GM23248 (cell line): ENCODE data around the gene SPATC1L. TPM values are rescaled to one million over a fixed set of nuclear protein-coding genes. Genes with fewer than 3 reads are reported as not detected.

ENCODE experiments used
- DNase-seq: peaks from one replicate; pipeline ENCODE4 v3.0.0-alpha.2; 2015
- H2AFZ ChIP-seq: fragments of 200-600 bp; sonication (generic); 2 replicates; pipeline ENCODE4 v1.6.1; 2016; ENCODE audit warnings: antibody characterized with exemption
- H3F3A ChIP-seq: fragments of 200-600 bp; sonication (generic); 2 replicates; pipeline ENCODE4 v1.6.1; 2016; ENCODE audit warnings: mild to moderate bottlenecking, antibody characterized with exemption, mixed run types; ENCODE audit not compliant: insufficient read depth
- H3K27ac ChIP-seq: fragments of 200-600 bp; sonication (generic); 2 replicates; pipeline ENCODE4 v1.5.1; 2016; ENCODE audit warnings: mild to moderate bottlenecking
- H3K27me3 ChIP-seq: fragments of 200-600 bp; sonication (generic); replicated peaks from 2 replicates; pipeline ENCODE4 v1.6.1; 2016; ENCODE audit warnings: mild to moderate bottlenecking; ENCODE audit not compliant: insufficient read depth
- H3K36me3 ChIP-seq: fragments of 200-600 bp; sonication (generic); 2 replicates; pipeline ENCODE4 v1.6.1; 2016; ENCODE audit warnings: low read depth, mild to moderate bottlenecking
- H3K4me1 ChIP-seq: fragments of 200-600 bp; sonication (generic); 2 replicates; pipeline ENCODE4 v1.6.1; 2016; ENCODE audit warnings: mild to moderate bottlenecking; ENCODE audit not compliant: insufficient read depth
- H3K4me2 ChIP-seq: fragments of 200-600 bp; sonication (generic); one replicate; pipeline ENCODE4 v1.6.1; 2016; ENCODE audit warnings: mild to moderate bottlenecking; ENCODE audit not compliant: unreplicated experiment
- H3K4me3 ChIP-seq: fragments of 200-600 bp; sonication (generic); 2 replicates; pipeline ENCODE4 v1.5.1; 2016; ENCODE audit warnings: mild to moderate bottlenecking
- H3K79me2 ChIP-seq: fragments of 200-600 bp; sonication (generic); 2 replicates; pipeline ENCODE4 v1.6.1; 2016; ENCODE audit warnings: mild to moderate bottlenecking; ENCODE audit not compliant: insufficient read depth
- H3K9ac ChIP-seq: fragments of 200-600 bp; sonication (generic); 2 replicates; pipeline ENCODE4 v1.6.1; 2016; ENCODE audit warnings: mild to moderate bottlenecking
- H3K9me2 ChIP-seq: fragments of 200-600 bp; sonication (generic); 2 replicates; pipeline ENCODE4 v1.6.1; 2016; ENCODE audit warnings: mixed run types, mild to moderate bottlenecking, moderate library complexity; ENCODE audit not compliant: insufficient read depth
- H3K9me3 ChIP-seq: fragments of 200-600 bp; sonication (generic); one replicate; pipeline ENCODE4 v1.6.1; 2017; ENCODE audit warnings: low read depth
- H4K20me1 ChIP-seq: fragments of 200-600 bp; sonication (generic); 2 replicates; pipeline ENCODE4 v1.6.0; 2016; ENCODE audit not compliant: insufficient read depth
- EZH2 ChIP-seq: fragments of 200-600 bp; sonication (generic); IDR thresholded peaks from 2 replicates; pipeline ENCODE4 v1.6.1; 2018; ENCODE audit warnings: antibody characterized with exemption, mild to moderate bottlenecking; ENCODE audit not compliant: insufficient read depth, poor library complexity, severe bottlenecking
- EZH2phosphoT487 ChIP-seq: fragments of 200-600 bp; sonication (generic); IDR thresholded peaks from 2 replicates; pipeline ENCODE4 v1.6.1; 2018; ENCODE audit warnings: antibody characterized with exemption, moderate library complexity, mild to moderate bottlenecking, low read depth; ENCODE audit not compliant: insufficient read depth
- whole genome bisulfite sequencing, 2 experiments: methylation state at CpG; one replicate each; pipeline ENCODE4 v1.1.6; 2015 to 2017; ENCODE audit warnings: low lambda C conversion rate in 2 of 2, low coverage in 1 of 2; ENCODE audit errors: missing lambda C conversion rate in 2 of 2; 5-methylcytosine and 5-hydroxymethylcytosine counted together
- in situ Hi-C: fragments of 300-500 bp; cut with MboI; formaldehyde crosslinking; loops from 2 replicates; pipeline ENCODE4 v1.15.0; 2020
- polyA plus RNA-seq: library from polyadenylated mRNA; unstranded; fragments of >200 nt; fragmentation: Nextera tagmentation; extraction: Ambion mirVana; gene quantifications from 2 replicates; pipeline ENCODE4 v1.2.1, GENCODE V29; 2016
- total RNA-seq: library from RNA; depleted of rRNA; stranded (reverse); fragments of >200 nt; shearing (Covaris generic); gene quantifications from 2 replicates; pipeline ENCODE4 v1.2.3, GENCODE V29; 2014

Gene SPATC1L
- total and polyA plus RNA-seq, 2 experiments from 2014 or later: 5.2 to 15.7 TPM

DNA sequence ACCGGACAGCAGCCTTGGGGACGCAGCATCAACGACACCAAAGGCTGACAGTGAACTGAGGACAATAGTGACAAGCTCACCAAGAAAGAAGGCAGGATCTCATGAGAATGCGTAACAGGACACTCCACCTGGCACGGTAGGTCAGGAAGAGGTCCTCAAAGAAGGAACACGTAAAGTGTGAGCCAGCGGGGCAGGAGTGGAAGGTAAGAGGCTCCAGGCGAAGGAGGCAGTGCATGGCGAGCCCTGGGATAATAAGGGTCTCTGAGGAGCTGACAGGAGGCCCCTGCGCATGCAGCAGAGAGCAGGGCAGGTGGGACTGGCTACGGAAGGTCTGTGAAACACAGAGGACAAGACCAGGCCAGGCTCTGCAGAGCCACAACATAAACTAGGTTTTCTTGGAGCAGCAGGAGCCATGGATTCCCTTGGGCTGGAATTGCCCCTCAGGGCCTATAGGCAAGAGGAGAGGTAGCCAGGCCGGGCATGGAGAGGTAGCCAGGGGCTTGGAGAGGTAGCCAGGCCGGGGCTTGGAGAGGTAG lies 36.1 kb upstream of the SPATC1L start:
- Histone ChIP-seq H3K4me2 (no peak overlapping the region), H3F3A (no peaks in the 10 kb centered on the region), H3K27ac (no peak overlapping the region), H2AFZ (no peak overlapping the region), H3K79me2 (peaks cover 30% of the 10 kb centered on the region), H3K27me3 (no peaks in the 10 kb centered on the region), H4K20me1 (no peaks in the 10 kb centered on the region), H3K36me3 (no peaks in the 10 kb centered on the region), H3K4me1 (no peaks in the 10 kb centered on the region), H3K9ac (no peak overlapping the region), H3K9me3 (no peaks in the 10 kb centered on the region), H3K9me2 (no peaks in the 10 kb centered on the region), H3K4me3 (no peak overlapping the region)
- no peak for DNase-seq
- WGBS, 2 experiments: 95 to 96% methylated on average over 13 of the region's 13 CpGs
- in situ Hi-C loops: no loop called here
- TF ChIP-seq EZH2phosphoT487 (no peak), EZH2 (no peak)

DNA sequence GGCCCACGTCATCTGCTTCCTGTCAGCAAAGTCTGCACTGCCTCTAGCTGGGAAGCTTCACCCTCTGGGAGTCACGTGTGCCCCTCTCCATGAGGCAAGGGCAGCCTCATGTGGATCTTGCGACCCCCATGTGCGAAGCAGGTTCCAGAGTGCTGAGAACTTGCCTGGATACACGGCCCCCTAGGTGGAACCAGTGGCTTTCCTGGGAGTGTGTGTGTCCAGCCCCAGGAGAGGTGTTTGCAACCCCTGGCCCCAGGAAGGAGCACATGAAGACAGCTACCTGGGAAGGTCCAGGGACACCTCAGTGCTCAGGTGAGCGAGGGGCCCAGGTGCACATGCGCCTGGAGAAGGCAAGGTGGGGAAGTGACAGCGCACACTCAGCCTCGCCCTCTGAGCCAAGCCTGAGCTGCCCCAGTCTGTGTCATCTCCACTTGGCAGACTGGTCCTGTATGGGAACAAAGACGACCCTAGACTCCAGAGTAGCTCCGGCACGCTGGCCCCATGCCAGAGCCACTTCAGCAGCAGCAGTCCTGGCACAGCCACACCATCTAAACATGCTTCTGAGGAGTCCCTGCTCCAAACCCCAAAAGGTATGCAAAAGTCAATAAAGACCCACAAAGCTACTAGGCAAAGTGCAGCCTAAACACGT lies 35.5 kb upstream of the SPATC1L start:
- Histone ChIP-seq H3K4me1 (no peaks in the 10 kb centered on the region), H3K4me3 (no peak overlapping the region), H3K9me3 (no peaks in the 10 kb centered on the region), H4K20me1 (no peaks in the 10 kb centered on the region), H3K4me2 (no peak overlapping the region), H3K36me3 (no peaks in the 10 kb centered on the region), H3K79me2 (peaks cover 26% of the 10 kb centered on the region), H2AFZ (no peak overlapping the region), H3K9me2 (no peaks in the 10 kb centered on the region), H3K9ac (no peak overlapping the region), H3F3A (no peaks in the 10 kb centered on the region), H3K27ac (no peak overlapping the region), H3K27me3 (no peaks in the 10 kb centered on the region)
- WGBS, 2 experiments: 73% methylated on average over 13 of the region's 13 CpGs
- TF ChIP-seq EZH2phosphoT487 (no peak), EZH2 (no peak)
- in situ Hi-C loops: no loop called here
- no peak for DNase-seq

DNA sequence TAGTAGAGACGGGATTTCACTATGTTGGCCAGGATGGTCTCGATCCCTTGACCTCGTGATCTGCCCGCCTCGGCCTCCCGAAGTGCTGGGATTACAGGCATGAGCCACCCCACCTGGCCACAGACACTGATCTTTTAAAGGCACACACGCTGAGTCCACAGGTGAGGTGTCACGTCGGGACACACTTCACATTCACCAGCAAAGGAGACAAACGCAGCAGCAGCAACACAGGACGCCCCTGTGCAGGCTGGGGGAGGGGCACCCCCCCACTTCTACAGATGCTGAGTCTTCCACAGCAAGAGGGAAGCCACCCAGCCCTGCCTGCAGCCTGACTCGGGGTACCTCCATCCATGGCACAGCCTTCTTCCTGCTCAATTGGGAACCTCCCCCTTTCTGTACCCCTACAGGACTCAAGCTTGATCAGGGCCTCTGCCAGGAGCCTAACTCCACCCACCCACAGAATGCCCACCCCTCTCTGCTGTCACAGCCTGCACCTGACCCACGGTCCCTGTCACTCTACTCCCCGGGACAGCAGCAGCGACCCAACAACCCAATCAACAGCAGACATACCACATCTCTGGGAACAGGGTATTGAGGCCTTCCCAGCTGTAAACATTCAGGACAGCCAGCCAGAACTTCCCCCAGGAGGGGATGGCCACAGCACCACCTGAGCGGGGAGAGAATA lies 34.8 kb upstream of the SPATC1L start:
- H4K20me1 ChIP-seq: no peaks in the 10 kb centered on the region
- H3K9me3 ChIP-seq: no peaks in the 10 kb centered on the region
- DNase-seq: no peak
- no peak overlapping the region for H3K4me3 ChIP-seq
- no peaks in the 10 kb centered on the region for H3K27me3 ChIP-seq
- no peak overlapping the region for H3K4me2 ChIP-seq
- no peaks in the 10 kb centered on the region for H3F3A ChIP-seq
- no peak for TF ChIP-seq EZH2phosphoT487
- TF ChIP-seq EZH2: no peak
- in situ Hi-C loops: no loop called here
- H3K9ac ChIP-seq: no peak overlapping the region
- H3K36me3 ChIP-seq: no peaks in the 10 kb centered on the region
- no peak overlapping the region for H3K27ac ChIP-seq
- H3K4me1 ChIP-seq: no peaks in the 10 kb centered on the region
- H2AFZ ChIP-seq: no peak overlapping the region
- 91 to 94% methylated on average over 16 of the region's 16 CpGs for WGBS, 2 experiments
- H3K9me2 ChIP-seq: no peaks in the 10 kb centered on the region
- H3K79me2 ChIP-seq: peaks cover 20% of the 10 kb centered on the region; the same call in 1 of the 2 replicates

DNA sequence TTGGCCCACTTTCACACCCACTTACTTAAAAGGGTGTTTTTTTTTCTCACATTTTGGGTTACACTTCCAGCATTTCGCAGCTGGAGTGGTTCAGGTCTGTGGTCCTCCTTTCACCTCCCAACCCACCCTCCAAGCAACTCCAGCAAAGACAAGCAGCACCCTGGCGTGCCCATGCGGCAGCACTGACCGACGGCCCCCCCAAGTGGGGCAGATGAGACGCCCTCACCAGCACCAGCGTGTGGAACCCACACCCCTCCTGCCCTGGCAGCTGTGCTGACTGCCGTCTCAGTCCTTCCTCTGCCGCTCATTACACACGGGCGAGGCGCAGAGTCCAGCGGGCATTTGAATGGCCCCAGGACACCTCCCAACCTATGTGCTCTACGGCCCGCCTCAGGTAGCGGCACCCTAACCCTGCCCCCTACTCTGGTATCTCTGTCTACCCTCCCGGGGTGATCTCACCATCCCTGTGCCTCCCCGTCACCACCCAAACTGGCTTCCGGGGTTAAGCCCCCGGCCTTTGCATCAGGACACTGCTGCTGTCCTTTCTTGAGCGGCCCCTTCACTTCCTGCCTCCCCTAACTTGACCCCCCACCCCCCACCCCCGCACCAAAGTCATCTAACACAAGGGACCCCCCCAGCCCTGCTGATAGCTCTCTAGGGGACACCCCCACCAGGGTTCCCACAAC lies 33.4 kb upstream of the SPATC1L start:
- Histone ChIP-seq H3K4me3 (no peak overlapping the region), H3K9me2 (no peaks in the 10 kb centered on the region), H3K9ac (no peak overlapping the region), H3K27me3 (no peaks in the 10 kb centered on the region), H3K4me1 (no peaks in the 10 kb centered on the region), H2AFZ (no peak overlapping the region), H4K20me1 (no peaks in the 10 kb centered on the region), H3K9me3 (no peaks in the 10 kb centered on the region), H3K4me2 (no peak overlapping the region), H3K36me3 (no peaks in the 10 kb centered on the region), H3F3A (no peaks in the 10 kb centered on the region), H3K27ac (no peak overlapping the region), H3K79me2 (peaks cover 7% of the 10 kb centered on the region; the same call in 1 of the 2 replicates)
- WGBS, 2 experiments: 81 to 87% methylated on average over 16 to 22 of the region's 22 CpGs
- in situ Hi-C loops: no loop called here
- DNase-seq: no peak
- TF ChIP-seq EZH2: no peak
- no peak for TF ChIP-seq EZH2phosphoT487
